Measurements from ENCODE around the gene TAF1L.

TAF1L gene

DNA sequence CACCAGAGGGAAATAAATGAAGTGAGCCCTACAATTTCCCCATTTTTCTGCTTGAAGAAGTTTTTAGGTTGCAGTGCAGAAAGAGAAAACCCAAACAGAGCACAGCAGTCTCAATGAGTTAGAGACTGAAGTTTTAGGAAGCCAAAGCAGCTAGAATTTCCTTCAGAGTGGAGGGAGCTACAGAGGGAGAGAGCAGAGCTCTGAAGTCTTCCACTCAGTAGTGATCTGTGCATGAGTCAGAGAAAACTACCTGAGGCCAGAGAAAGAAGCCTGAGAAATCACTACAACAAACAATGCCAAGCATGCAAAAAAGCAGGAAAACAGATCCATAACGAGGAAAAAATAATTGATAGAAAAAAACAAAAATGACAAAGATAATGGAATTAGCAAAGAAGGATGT, 44.6 kb downstream of the TAF1L start:
- Histone ChIP-seq H2AFZ (ENCODE audit: low read length, unreplicated experiment) (no peak overlapping the region), H3K27ac (ENCODE audit: low read depth, low read length) (no peak overlapping the region), H3K36me3 (ENCODE audit: insufficient read depth, low read length) (no peaks in the 10 kb centered on the region), H3K27me3 (ENCODE audit: insufficient read depth, low read length) (no peaks in the 10 kb centered on the region; the same call in 1 of the 2 replicates), H3K4me1 (ENCODE audit: control insufficient read depth, insufficient read depth, low read length, unreplicated experiment) (no peaks in the 10 kb centered on the region), H3K4me3 (ENCODE audit: low read depth, low read length) (no peak overlapping the region), H3K79me2 (ENCODE audit: control insufficient read depth, insufficient read depth, low read length, unreplicated experiment) (no peaks in the 10 kb centered on the region)

DNA sequence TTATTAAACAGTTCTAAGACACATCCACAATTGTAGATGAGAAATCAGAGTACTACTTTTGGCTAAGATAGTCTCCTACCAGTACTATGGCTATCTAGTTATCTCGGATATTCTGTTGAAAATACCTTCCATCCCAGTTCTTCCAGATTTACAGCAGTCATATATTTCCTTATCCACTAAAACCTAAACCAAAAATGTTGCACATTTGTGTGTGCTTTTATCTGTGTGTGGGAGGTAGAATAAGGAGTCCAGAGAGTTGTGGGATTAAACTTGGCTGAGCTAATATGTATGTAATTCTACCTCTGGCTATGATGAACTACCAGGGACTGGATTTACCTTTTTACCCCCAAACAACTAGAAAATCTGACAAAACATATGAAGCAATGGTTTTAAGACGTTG, 45.0 kb downstream of the TAF1L start:
- H3K4me1 ChIP-seq (ENCODE audit: control insufficient read depth, insufficient read depth, low read length, unreplicated experiment): no peaks in the 10 kb centered on the region
- no peak overlapping the region for H3K4me3 ChIP-seq (ENCODE audit: low read depth, low read length)
- no peaks in the 10 kb centered on the region for H3K36me3 ChIP-seq (ENCODE audit: insufficient read depth, low read length)
- H3K79me2 ChIP-seq (ENCODE audit: control insufficient read depth, insufficient read depth, low read length, unreplicated experiment): no peaks in the 10 kb centered on the region
- H2AFZ ChIP-seq (ENCODE audit: low read length, unreplicated experiment): no peak overlapping the region
- H3K27ac ChIP-seq (ENCODE audit: low read depth, low read length): no peak overlapping the region
- no peaks in the 10 kb centered on the region; the same call in 1 of the 2 replicates for H3K27me3 ChIP-seq (ENCODE audit: insufficient read depth, low read length)

DNA sequence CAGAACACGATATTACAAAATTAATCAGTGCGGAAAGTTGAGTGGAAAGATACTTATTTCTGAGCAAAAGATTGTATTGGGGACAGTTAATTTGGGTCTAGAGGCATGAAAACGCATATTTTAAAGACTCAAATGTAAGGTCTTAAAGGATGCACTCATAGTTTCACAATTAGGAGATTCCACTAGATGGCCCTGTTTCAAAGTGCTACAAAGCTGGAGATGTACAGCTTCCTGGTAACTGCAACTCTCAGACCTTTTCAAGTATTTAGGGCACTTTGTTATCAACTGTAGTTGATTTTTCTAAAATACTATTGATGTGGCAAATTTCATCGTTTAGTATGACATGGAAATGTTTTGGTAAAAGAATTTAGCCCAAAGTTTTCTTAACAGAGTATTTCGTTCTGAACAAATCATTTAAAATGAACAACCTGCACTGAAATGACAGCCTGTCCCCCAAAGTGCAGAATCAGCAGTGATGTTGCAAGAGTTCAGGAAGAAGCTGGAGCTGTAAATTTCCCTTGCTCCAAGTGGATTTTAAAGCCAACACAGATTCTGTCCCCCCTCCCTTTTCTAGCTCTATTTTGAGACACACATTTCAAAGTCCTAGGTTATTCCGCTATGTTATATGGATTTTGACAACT, 46.3 kb downstream of the TAF1L start:
- Histone ChIP-seq H3K79me2 (ENCODE audit: control insufficient read depth, insufficient read depth, low read length, unreplicated experiment) (no peaks in the 10 kb centered on the region), H3K27me3 (ENCODE audit: insufficient read depth, low read length) (no peaks in the 10 kb centered on the region; the same call in 1 of the 2 replicates), H3K4me3 (ENCODE audit: low read depth, low read length) (no peak overlapping the region), H3K36me3 (ENCODE audit: insufficient read depth, low read length) (no peaks in the 10 kb centered on the region), H3K4me1 (ENCODE audit: control insufficient read depth, insufficient read depth, low read length, unreplicated experiment) (no peaks in the 10 kb centered on the region), H3K27ac (ENCODE audit: low read depth, low read length) (no peak overlapping the region), H2AFZ (ENCODE audit: low read length, unreplicated experiment) (no peak overlapping the region)

DNA sequence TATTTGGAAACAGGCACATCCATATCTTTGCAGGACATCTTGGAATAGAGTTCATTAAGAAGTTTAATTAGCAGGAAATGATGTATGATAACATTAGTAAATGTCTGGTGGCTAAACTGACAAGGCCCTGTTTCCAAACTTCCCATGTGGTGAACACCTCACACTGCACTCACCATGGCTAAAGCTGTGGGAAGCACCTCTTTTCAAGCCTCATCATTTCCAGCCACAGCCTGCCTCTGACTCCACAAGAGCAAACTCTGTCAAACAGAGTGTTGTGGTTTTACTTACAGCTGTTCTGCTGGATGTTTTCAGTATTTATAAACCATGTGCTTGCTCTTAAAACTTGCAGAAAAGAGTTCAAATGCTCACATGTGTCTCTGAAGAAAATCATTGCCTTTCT, 47.6 kb downstream of the TAF1L start:
- Histone ChIP-seq H3K79me2 (ENCODE audit: control insufficient read depth, insufficient read depth, low read length, unreplicated experiment) (no peaks in the 10 kb centered on the region), H3K4me3 (ENCODE audit: low read depth, low read length) (no peak overlapping the region), H3K4me1 (ENCODE audit: control insufficient read depth, insufficient read depth, low read length, unreplicated experiment) (no peaks in the 10 kb centered on the region), H3K27me3 (ENCODE audit: insufficient read depth, low read length) (no peaks in the 10 kb centered on the region; the same call in 1 of the 2 replicates), H3K27ac (ENCODE audit: low read depth, low read length) (no peak overlapping the region), H2AFZ (ENCODE audit: low read length, unreplicated experiment) (no peak overlapping the region), H3K36me3 (ENCODE audit: insufficient read depth, low read length) (no peaks in the 10 kb centered on the region)

DNA sequence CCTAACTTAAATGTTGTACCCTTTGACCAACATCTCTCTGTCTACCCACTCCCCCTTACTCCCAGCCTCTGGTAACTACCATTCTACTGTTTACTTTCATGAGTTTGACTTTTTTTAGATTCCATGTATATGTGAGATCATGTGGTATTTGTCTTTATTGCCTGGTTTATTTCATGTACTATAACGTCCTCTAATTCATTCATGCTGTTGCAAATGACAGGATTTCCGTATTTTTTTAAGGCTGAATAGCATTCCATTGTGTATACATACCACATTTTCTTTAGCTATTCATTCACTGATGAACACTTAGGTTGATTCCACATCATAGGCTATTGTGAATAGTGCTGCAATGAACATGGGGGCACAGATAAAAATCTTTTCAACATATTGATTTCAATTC, 50.7 kb downstream of the TAF1L start:
- Histone ChIP-seq H3K4me1 (ENCODE audit: control insufficient read depth, insufficient read depth, low read length, unreplicated experiment) (peaks cover 9% of the 10 kb centered on the region), H3K4me3 (ENCODE audit: low read depth, low read length) (no peak overlapping the region), H3K36me3 (ENCODE audit: insufficient read depth, low read length) (no peaks in the 10 kb centered on the region), H3K79me2 (ENCODE audit: control insufficient read depth, insufficient read depth, low read length, unreplicated experiment) (no peaks in the 10 kb centered on the region), H2AFZ (ENCODE audit: low read length, unreplicated experiment) (no peak overlapping the region), H3K27ac (ENCODE audit: low read depth, low read length) (no peak overlapping the region), H3K27me3 (ENCODE audit: insufficient read depth, low read length) (no peaks in the 10 kb centered on the region; the same call in 1 of the 2 replicates)

DNA sequence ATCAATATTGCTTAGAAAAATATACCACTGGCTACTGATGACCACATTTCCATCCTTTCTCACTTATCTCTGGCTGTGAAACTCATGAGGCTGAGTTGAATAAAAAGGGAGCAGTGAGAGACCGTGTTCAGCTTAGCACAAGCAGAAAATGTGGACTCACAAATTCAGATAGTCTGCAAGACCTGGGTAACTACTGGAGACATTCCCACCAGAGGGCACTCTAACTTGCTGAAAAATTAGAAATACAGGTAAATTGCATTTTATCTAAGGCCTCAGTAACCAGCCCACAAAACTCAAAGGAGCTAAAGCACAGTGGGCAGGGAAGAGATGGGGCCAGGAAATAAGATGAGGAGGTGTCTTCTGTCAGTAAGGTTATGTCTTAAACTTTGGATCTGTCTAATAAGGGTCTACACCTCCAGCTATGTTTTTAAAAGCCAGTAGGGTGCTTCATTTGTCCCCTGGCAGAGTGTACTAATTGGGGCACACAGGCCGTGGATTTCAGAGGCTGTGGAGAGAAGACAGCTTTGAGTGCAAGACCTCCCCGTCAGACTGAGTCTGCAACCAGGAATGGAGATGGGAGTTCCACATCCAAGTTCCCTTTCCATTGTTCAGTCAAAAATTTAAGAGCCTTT, 53.8 kb downstream of the TAF1L start:
- Histone ChIP-seq H2AFZ (ENCODE audit: low read length, unreplicated experiment) (peak overlapping the region; percentile 0), H3K79me2 (ENCODE audit: control insufficient read depth, insufficient read depth, low read length, unreplicated experiment) (no peaks in the 10 kb centered on the region), H3K27me3 (ENCODE audit: insufficient read depth, low read length) (no peaks in the 10 kb centered on the region; the same call in 1 of the 2 replicates), H3K4me1 (ENCODE audit: control insufficient read depth, insufficient read depth, low read length, unreplicated experiment) (peaks cover 9% of the 10 kb centered on the region), H3K36me3 (ENCODE audit: insufficient read depth, low read length) (no peaks in the 10 kb centered on the region), H3K27ac (ENCODE audit: low read depth, low read length) (no peak overlapping the region), H3K4me3 (ENCODE audit: low read depth, low read length) (0 out of 2 replicates have a peak overlapping the region, but pooled peaks have one; percentile 11)

DNA sequence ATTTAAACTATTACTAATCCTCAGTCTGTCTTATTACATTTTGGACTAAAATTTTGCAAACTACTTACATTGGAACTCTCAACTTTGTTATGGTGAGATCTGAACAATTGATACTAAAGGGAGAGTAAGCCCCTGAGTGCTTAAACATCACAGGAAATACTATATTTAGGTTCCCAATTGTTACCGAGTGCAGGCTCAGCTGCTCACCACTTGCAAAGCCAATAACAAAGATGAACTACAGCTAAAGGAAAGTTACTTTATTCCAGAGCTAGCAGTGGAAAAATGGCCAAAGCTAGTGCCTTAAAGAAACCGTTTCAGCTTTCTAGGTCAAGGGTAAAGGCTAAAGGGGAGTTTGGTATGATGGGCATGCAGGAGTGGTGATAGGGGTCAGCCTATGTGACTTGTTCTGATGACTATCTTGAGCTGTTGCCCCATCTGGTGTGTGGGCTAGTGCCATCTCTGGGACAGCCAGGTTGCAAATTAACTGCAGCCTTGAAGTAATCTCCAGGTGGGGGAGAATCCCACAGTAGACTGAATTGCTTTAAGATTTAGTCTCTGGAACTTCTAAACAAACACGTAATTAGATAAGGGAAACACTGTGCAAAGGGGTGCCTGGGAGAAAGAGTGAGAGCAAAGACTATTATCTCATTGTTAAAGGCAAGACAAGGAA, 54.7 kb downstream of the TAF1L start:
- H3K4me1 ChIP-seq (ENCODE audit: control insufficient read depth, insufficient read depth, low read length, unreplicated experiment): peaks cover 9% of the 10 kb centered on the region
- H3K27ac ChIP-seq (ENCODE audit: low read depth, low read length): no peak overlapping the region
- 0 out of 2 replicates have a peak overlapping the region, but pooled peaks have one; percentile 11 for H3K4me3 ChIP-seq (ENCODE audit: low read depth, low read length)
- H2AFZ ChIP-seq (ENCODE audit: low read length, unreplicated experiment): peak overlapping the region; percentile 55
- no peaks in the 10 kb centered on the region for H3K27me3 ChIP-seq (ENCODE audit: insufficient read depth, low read length)
- H3K36me3 ChIP-seq (ENCODE audit: insufficient read depth, low read length): no peaks in the 10 kb centered on the region
- no peaks in the 10 kb centered on the region for H3K79me2 ChIP-seq (ENCODE audit: control insufficient read depth, insufficient read depth, low read length, unreplicated experiment)

DNA sequence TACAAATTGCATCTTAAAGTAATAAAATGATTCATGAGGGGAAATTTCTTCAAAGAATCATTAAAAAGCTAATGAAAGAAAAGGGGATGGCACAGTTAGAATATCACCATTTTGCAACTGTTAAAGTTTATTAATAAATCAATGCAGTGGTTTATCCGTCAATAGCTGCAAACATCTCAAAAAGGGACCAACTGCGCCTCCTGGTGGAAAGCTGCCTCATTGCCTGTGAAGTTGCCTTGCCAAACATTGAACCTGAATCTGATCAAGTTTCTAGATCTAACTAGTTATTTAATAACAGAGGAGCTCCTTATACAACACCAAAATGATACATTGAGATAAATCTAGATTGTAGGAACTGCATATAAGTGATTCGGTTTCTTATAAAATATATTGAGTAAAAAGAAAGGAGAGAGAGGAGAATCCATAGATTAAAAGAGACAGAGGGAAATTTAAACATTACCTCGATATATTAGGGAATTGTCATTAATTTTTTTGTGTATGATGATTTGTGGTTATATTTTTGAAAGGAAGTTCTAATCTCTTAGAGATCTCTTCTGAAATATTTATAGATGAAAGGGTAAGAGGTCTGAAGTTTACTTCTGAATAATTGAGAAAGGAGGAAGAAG, 55.6 kb downstream of the TAF1L start:
- Histone ChIP-seq H3K36me3 (ENCODE audit: insufficient read depth, low read length) (no peaks in the 10 kb centered on the region), H3K4me3 (ENCODE audit: low read depth, low read length) (no peak overlapping the region), H3K79me2 (ENCODE audit: control insufficient read depth, insufficient read depth, low read length, unreplicated experiment) (no peaks in the 10 kb centered on the region), H2AFZ (ENCODE audit: low read length, unreplicated experiment) (peak overlapping the region; percentile 36), H3K27ac (ENCODE audit: low read depth, low read length) (no peak overlapping the region), H3K27me3 (ENCODE audit: insufficient read depth, low read length) (no peaks in the 10 kb centered on the region), H3K4me1 (ENCODE audit: control insufficient read depth, insufficient read depth, low read length, unreplicated experiment) (peaks cover 9% of the 10 kb centered on the region)
